OCI-LY3 (cell line): ENCODE data around the gene USP1.

Source experiments
- CTCF ChIP-seq: fragments of 200-600, 300-600 bp; sonication (generic); IDR thresholded peaks from 2 replicates; pipeline ENCODE4 v1.5.1; 2014; ENCODE audit warnings: antibody characterized with exemption, low read length, low read depth
- EZH2phosphoT487 ChIP-seq: fragments of 200-600 bp; shearing (Covaris generic); IDR thresholded peaks from 2 replicates; pipeline ENCODE4 v1.6.1; 2018; ENCODE audit warnings: antibody characterized with exemption, mixed run types, low read depth

GRCh38 chr1:62392951-62393350 is 43.9 kb upstream of the USP1 start:
- TF ChIP-seq CTCF (no peak), EZH2phosphoT487 (no peak)
